Lung (tissue), 12 donors: Measurements from ENCODE around the gene SEC62. TPM values are rescaled to one million over a fixed set of nuclear protein-coding genes. Genes with fewer than 3 reads are reported as not detected.

Experiments
- ATAC-seq: fragments of 200-7000 bp; cut with Tn5 transposase; one replicate; pipeline ENCODE4 v1.9.1; 2020; ENCODE audit warnings: moderate number of reproducible peaks; ENCODE audit not compliant: insufficient read depth, low FRiP score
- DNase-seq, 3 donors: peaks; one replicate each; pipeline ENCODE4 v3.0.0-alpha.2; 2013 to 2017
- H3K27ac ChIP-seq, 2 donors: one replicate each; pipeline ENCODE4 v1.5.1; 2013; ENCODE audit warnings: mild to moderate bottlenecking in 2 of 2, moderate library complexity in 2 of 2, control low read depth in 1 of 2, inconsistent platforms in 1 of 2, low read depth in 1 of 2, low read length in 1 of 2
- H3K27me3 ChIP-seq, 3 donors: one replicate each; pipeline ENCODE4 v1.5.1; 2013; ENCODE audit warnings: low read length in 2 of 3; ENCODE audit not compliant: control insufficient read depth in 3 of 3, insufficient read depth in 3 of 3
- H3K36me3 ChIP-seq, 4 donors: one replicate each; pipeline ENCODE4 v1.5.1; 2013; ENCODE audit warnings: low read length in 4 of 4, mild to moderate bottlenecking in 1 of 4, moderate library complexity in 1 of 4; ENCODE audit not compliant: control insufficient read depth in 4 of 4, insufficient read depth in 4 of 4
- H3K4me1 ChIP-seq, 5 donors: one replicate each; pipeline ENCODE4 v1.5.1; 2013; ENCODE audit warnings: low read length in 5 of 5, mild to moderate bottlenecking in 2 of 5, moderate library complexity in 1 of 5; ENCODE audit not compliant: control insufficient read depth in 5 of 5, insufficient read depth in 5 of 5
- H3K4me3 ChIP-seq: one replicate; pipeline ENCODE4 v1.5.1; 2013; ENCODE audit warnings: mild to moderate bottlenecking, control low read depth, moderate library complexity
- H3K9ac ChIP-seq, 2 donors: one replicate each; pipeline ENCODE4 v1.5.1; 2013; ENCODE audit warnings: low read length in 2 of 2, control low read depth in 1 of 2; ENCODE audit not compliant: insufficient read depth in 1 of 2
- H3K9me3 ChIP-seq, 4 donors: one replicate each; pipeline ENCODE4 v1.5.1; 2013; ENCODE audit warnings: low read length in 3 of 4, mild to moderate bottlenecking in 1 of 4, moderate library complexity in 1 of 4; ENCODE audit not compliant: control insufficient read depth in 4 of 4, insufficient read depth in 3 of 4
- WGBS, 2 donors: extraction: QIAGEN DNeasy Blood & Tissue Kit; methylation state at CpG; one replicate each; pipeline ENCODE4 v1.1.7; 2013; 5-methylcytosine and 5-hydroxymethylcytosine counted together
- polyA plus RNA-seq, 2 donors: library from polyadenylated mRNA; stranded (reverse); fragments of 200-250 nt; gene quantifications; one replicate each; pipeline ENCODE4 v1.2.1, GENCODE V29; 2013
- total RNA-seq, 2 donors: library from RNA; depleted of rRNA in 1 of 2; stranded (reverse); fragments of >200 nt in 1 of 2; gene quantifications; one replicate each; pipeline ENCODE4 v1.2.1, GENCODE V29; 2014 to 2021
- TF ChIP-seq, protein P1 (sequence below): IDR thresholded peaks from 2 replicates; pipeline ENCODE4 v1.5.1; 2012; ENCODE audit warnings: mild to moderate bottlenecking; ENCODE audit errors: control extremely low read depth, extremely low read depth
- donor health status: control.
- donor health status: control.
- donor health status: Bipolar disorder and iron deficiency.
- donor health status: healthy.
- donor health status: DM: yes; HTN: yes; CAD: no.

Gene SEC62
- total and polyA plus RNA-seq, 4 donors: 55.2 to 96.5 (median 62.7) TPM

DNA sequence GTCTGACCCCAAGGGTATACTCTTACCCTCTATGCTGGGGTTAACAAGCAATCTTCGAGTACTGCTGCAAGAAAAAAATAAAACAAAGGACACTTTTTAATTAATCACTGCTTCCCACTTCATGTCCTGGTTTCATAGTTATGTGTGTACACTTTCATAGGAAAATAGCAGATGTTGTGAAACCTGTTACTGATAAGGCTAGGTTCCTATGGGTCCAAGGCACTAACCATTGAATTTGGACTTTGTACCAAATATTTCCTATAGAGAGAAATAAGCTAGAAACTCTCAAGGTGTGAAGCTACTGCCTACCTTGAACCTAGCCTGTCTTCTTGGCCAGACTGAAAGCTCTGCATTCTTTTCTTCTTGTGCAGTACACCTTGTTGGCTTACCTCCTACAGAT is 56.6 kb downstream of the SEC62 start:
- Histone ChIP-seq H3K36me3 (no peaks in the 10 kb centered on the region), H3K9me3 (no peaks in the 10 kb centered on the region), H3K4me1 (peaks cover 0 to 3% (median 0%) of the 10 kb centered on the region in 5 donors), H3K27me3 (no peaks in the 10 kb centered on the region), H3K9ac (no peak overlapping the region), H3K4me3 (no peak overlapping the region), H3K27ac (no peak overlapping the region)
- ATAC-seq (no peak), DNase-seq (no peak)
- TF ChIP-seq, protein P1, sequence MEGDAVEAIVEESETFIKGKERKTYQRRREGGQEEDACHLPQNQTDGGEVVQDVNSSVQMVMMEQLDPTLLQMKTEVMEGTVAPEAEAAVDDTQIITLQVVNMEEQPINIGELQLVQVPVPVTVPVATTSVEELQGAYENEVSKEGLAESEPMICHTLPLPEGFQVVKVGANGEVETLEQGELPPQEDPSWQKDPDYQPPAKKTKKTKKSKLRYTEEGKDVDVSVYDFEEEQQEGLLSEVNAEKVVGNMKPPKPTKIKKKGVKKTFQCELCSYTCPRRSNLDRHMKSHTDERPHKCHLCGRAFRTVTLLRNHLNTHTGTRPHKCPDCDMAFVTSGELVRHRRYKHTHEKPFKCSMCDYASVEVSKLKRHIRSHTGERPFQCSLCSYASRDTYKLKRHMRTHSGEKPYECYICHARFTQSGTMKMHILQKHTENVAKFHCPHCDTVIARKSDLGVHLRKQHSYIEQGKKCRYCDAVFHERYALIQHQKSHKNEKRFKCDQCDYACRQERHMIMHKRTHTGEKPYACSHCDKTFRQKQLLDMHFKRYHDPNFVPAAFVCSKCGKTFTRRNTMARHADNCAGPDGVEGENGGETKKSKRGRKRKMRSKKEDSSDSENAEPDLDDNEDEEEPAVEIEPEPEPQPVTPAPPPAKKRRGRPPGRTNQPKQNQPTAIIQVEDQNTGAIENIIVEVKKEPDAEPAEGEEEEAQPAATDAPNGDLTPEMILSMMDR: no peak
- 60 to 78% methylated on average over 1 of the region's 1 CpG for WGBS, 2 donors

DNA sequence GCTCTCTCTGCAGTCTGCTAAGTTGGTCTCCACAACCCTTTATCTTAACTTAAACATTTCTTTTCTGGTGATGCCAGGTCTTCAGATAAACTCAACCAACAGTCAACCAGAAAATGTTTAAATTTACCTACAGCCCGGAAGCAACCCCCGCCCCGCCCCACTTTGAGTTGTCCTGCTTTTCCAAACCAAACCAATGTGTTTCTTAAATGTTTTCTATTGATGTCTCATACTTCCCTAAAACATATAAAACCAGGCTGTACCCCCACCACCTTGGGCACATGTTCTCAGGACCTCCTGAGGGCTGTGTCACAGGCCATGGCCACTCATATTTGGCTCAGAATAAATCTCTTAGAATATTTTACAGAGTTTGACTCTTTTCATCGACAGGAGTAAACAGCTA is 58.0 kb downstream of the SEC62 start:
- no peak overlapping the region for H3K4me3 ChIP-seq
- ATAC-seq (no peak), DNase-seq (no peak)
- TF ChIP-seq, protein P1: no peak
- no peaks in the 10 kb centered on the region for H3K9me3 ChIP-seq
- no peaks in the 10 kb centered on the region for H3K27me3 ChIP-seq
- 67 to 83% methylated on average over 4 of the region's 4 CpGs for WGBS, 2 donors
- H3K4me1 ChIP-seq: no peaks in the 10 kb centered on the region
- no peak overlapping the region for H3K27ac ChIP-seq
- H3K36me3 ChIP-seq: no peaks in the 10 kb centered on the region
- H3K9ac ChIP-seq: no peak overlapping the region

DNA sequence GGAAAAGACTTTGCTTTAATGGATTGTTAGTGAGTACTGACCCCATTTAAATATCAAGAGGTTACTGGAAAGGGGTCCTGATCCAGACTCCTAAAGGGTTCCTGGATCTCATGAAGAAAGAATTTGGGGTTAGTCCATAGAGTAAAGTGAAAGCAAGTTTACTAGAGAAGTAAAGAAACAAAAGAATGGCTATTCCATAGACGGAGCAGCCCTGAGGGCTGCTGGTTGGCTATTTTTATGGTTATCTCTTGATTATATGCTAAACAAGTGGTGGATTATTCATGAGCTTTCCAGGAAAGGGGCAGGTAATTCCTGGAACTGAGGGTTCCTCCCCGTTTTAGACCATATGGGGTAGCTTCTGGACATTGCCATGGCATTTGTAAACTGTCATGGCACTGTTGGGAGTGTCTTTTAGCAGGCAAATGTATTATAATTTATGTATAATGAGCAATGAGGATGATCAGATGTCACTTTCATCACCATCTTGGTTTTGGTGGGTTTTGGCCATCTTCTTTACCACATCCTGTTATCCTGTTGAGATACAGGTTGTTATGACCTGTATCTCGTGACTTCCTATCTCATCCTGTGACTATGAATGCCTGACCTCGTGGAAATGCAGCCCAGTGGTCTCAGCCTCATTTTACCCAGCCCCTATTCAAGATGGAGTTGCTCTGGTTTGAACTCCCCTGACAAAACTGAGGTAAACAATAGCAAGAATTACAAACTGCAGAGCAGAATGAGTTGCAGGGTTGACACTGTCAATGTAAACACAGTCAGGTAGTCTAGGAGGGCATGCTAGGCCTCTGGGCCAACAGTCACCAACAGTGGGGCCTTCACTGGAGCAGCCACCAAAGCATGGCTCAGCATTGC is 60.9 kb downstream of the SEC62 start:
- Histone ChIP-seq H3K4me1 (no peaks in the 10 kb centered on the region), H3K27me3 (no peaks in the 10 kb centered on the region), H3K9ac (no peak overlapping the region), H3K9me3 (no peaks in the 10 kb centered on the region), H3K4me3 (no peak overlapping the region), H3K27ac (no peak overlapping the region), H3K36me3 (no peaks in the 10 kb centered on the region)
- DNase-seq (no peak), ATAC-seq (no peak)
- TF ChIP-seq, protein P1: no peak
- 67 to 77% methylated on average over 4 of the region's 4 CpGs for WGBS, 2 donors
